Ishikawa (cell line): ENCODE results near the gene CLMN.

Experiments used
- CEBPB ChIP-seq: IDR thresholded peaks from 2 replicates; pipeline ENCODE4 v1.6.1; 2012
- CREB1 ChIP-seq: IDR thresholded peaks from 2 replicates; pipeline ENCODE4 v1.6.1; 2012; ENCODE audit warnings: low read depth
- EGR1 ChIP-seq: IDR thresholded peaks from 2 replicates; pipeline ENCODE4 v1.6.1; 2012
- EP300 ChIP-seq: IDR thresholded peaks from 2 replicates; pipeline ENCODE4 v1.6.1; 2012; ENCODE audit warnings: borderline replicate concordance
- FOXM1 ChIP-seq: IDR thresholded peaks from 2 replicates; pipeline ENCODE4 v1.6.1; 2012; ENCODE audit warnings: low read depth, borderline replicate concordance
- NFIC ChIP-seq: IDR thresholded peaks from 2 replicates; pipeline ENCODE4 v1.6.1; 2012
- RAD21 ChIP-seq: IDR thresholded peaks from 2 replicates; pipeline ENCODE4 v1.6.1; 2012; ENCODE audit warnings: low read depth
- TAF1 ChIP-seq: IDR thresholded peaks from 2 replicates; pipeline ENCODE4 v1.6.1; 2012; ENCODE audit warnings: low read depth, mild to moderate bottlenecking
- TCF12 ChIP-seq: IDR thresholded peaks from 2 replicates; pipeline ENCODE4 v1.6.1; 2012; ENCODE audit warnings: low read depth
- TEAD4 ChIP-seq: IDR thresholded peaks from 2 replicates; pipeline ENCODE4 v1.6.1; 2012
- YY1 ChIP-seq: IDR thresholded peaks from 2 replicates; pipeline ENCODE4 v1.6.1; 2012; ENCODE audit warnings: low read depth
- ZBTB7A ChIP-seq: IDR thresholded peaks from 2 replicates; pipeline ENCODE4 v1.6.1; 2012; ENCODE audit warnings: low read depth
- TF ChIP-seq, protein P1 (sequence below): IDR thresholded peaks from 2 replicates; pipeline ENCODE4 v1.6.1; 2012
- TF ChIP-seq, protein P2 (sequence below): IDR thresholded peaks from 2 replicates; pipeline ENCODE4 v1.6.1; 2012; ENCODE audit warnings: low read depth, mild to moderate bottlenecking
- TF ChIP-seq, protein P3 (sequence below): IDR thresholded peaks from 2 replicates; pipeline ENCODE4 v1.6.1; 2012

CLMN gene

DNA sequence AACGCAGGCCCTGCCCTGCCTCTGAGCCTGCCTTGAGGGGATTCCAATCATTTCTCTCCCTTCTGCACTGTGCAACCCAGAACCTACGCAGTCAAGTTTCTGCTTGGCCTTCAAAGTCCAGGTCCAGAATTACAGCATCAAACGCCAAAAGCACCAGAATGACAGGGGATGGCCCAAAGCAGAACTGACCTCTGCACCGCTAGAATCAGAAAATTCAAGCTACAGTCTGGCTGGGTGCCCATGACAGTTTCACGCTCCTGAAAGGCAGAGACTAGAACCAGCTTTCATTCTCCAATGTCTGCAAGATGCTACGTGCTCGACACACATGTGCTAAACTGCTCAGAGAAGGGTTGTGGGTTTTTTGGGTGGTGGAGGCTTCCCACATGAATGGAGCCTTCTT lies 4.1 kb downstream of the CLMN start:
- no peak for TF ChIP-seq TAF1
- TF ChIP-seq TCF12: no peak
- TF ChIP-seq YY1: no peak
- no peak for TF ChIP-seq NFIC
- TF ChIP-seq, protein P1, sequence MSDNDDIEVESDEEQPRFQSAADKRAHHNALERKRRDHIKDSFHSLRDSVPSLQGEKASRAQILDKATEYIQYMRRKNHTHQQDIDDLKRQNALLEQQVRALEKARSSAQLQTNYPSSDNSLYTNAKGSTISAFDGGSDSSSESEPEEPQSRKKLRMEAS: no peak
- no peak for TF ChIP-seq EGR1
- TF ChIP-seq CREB1: no peak
- TF ChIP-seq, protein P2, sequence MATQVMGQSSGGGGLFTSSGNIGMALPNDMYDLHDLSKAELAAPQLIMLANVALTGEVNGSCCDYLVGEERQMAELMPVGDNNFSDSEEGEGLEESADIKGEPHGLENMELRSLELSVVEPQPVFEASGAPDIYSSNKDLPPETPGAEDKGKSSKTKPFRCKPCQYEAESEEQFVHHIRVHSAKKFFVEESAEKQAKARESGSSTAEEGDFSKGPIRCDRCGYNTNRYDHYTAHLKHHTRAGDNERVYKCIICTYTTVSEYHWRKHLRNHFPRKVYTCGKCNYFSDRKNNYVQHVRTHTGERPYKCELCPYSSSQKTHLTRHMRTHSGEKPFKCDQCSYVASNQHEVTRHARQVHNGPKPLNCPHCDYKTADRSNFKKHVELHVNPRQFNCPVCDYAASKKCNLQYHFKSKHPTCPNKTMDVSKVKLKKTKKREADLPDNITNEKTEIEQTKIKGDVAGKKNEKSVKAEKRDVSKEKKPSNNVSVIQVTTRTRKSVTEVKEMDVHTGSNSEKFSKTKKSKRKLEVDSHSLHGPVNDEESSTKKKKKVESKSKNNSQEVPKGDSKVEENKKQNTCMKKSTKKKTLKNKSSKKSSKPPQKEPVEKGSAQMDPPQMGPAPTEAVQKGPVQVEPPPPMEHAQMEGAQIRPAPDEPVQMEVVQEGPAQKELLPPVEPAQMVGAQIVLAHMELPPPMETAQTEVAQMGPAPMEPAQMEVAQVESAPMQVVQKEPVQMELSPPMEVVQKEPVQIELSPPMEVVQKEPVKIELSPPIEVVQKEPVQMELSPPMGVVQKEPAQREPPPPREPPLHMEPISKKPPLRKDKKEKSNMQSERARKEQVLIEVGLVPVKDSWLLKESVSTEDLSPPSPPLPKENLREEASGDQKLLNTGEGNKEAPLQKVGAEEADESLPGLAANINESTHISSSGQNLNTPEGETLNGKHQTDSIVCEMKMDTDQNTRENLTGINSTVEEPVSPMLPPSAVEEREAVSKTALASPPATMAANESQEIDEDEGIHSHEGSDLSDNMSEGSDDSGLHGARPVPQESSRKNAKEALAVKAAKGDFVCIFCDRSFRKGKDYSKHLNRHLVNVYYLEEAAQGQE: no peak
- no peak for TF ChIP-seq TEAD4

DNA sequence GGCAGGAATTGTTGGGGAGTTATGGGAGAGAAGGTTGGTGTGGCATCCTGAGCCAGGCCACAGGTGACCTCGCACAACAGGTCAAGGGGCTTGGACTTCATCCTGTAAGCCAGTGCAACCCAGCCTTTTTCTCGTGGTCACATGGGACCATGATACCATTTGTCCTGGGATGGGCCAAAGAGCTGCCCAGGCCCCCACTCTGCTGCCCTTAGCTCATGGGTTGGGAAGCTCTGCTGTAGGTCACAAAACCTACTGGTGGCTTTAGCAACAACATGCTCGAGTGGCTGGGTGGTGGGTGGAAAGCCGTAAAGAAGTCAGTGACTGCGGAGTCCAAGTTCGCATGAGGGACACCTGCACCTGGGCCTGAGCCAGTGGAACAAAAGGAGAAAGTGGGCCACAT lies 4.6 kb downstream of the CLMN start:
- TF ChIP-seq CREB1 (no peak), EP300 (no peak), YY1 (no peak), RAD21 (no peak), NFIC (no peak), FOXM1 (no peak), CEBPB (no peak), EGR1 (no peak), ZBTB7A (no peak), TAF1 (no peak)
- TF ChIP-seq, protein P3, sequence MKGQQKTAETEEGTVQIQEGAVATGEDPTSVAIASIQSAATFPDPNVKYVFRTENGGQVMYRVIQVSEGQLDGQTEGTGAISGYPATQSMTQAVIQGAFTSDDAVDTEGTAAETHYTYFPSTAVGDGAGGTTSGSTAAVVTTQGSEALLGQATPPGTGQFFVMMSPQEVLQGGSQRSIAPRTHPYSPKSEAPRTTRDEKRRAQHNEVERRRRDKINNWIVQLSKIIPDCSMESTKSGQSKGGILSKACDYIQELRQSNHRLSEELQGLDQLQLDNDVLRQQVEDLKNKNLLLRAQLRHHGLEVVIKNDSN: no peak
- TF ChIP-seq, protein P1: no peak

DNA sequence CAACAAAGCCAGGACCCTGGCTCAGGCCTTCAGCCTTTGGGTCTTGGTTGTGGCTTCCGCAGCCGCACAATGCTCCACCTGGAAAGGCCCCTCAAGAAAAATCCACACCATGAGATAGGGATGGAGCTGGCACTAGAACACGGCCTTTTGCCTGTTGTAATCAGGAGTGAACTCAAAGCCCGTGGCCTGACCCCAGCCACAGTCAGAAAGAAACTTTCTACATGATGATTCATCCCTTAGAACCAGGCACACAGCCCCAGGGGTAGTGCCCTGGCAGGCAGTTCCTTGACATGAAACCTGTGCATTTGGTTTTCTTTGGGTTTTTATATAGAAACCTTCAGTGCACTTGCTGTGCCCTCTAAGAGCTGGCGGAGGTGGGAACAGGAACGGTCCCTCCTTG lies 5.1 kb downstream of the CLMN start:
- TF ChIP-seq RAD21 (no peak), TEAD4 (no peak), FOXM1 (no peak), TAF1 (no peak), EP300 (no peak), ZBTB7A (no peak), NFIC (no peak), CEBPB (no peak), YY1 (no peak), TCF12 (no peak), EGR1 (no peak), CREB1 (no peak)
- TF ChIP-seq, protein P3: no peak
- TF ChIP-seq, protein P2: no peak
- TF ChIP-seq, protein P1: no peak

DNA sequence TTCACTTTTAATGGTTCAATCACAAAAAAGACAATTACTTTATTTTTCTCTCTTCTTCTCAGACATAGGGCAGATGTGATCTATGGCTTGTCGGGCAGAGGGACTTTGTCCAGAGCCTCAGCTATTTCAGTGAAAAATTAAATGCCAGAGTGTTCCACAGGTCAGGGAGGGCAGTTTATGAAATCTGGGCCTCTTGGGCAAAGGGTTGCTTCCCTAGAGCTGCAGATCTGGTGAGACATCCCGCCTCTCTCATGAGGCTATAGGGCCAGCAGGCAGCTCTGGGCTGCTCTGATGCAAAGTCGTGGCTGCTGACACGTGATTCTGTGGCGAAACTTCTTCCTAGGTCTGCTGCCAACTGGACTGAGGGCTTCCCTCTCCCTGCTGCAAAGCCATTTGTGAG lies 6.0 kb downstream of the CLMN start:
- TF ChIP-seq CEBPB: no peak
- no peak for TF ChIP-seq ZBTB7A
- TF ChIP-seq EGR1: no peak
- TF ChIP-seq, protein P1: no peak
- no peak for TF ChIP-seq RAD21
- TF ChIP-seq CREB1: no peak
- no peak for TF ChIP-seq FOXM1
- TF ChIP-seq TCF12: no peak
- TF ChIP-seq YY1: no peak
- TF ChIP-seq EP300: no peak
- no peak for TF ChIP-seq TAF1
- TF ChIP-seq, protein P3: no peak
- no peak for TF ChIP-seq NFIC
- no peak for TF ChIP-seq TEAD4
- TF ChIP-seq, protein P2: no peak
